Parathyroid adenoma (tissue), 2 donors: ENCODE measurements around the gene ARHGEF11.
A peak's percentile ranks its signal among the peaks of the same experiment; 100 is the strongest.

Experiments
- H2AFZ ChIP-seq: fragments of 300-600 bp; sonication (generic); one replicate; pipeline ENCODE4 v1.7.0; 2017; ENCODE audit warnings: antibody characterized with exemption, mild to moderate bottlenecking
- H3K27ac ChIP-seq: fragments of 300-600 bp; sonication (generic); one replicate; pipeline ENCODE4 v1.7.0; 2017
- H3K27me3 ChIP-seq: fragments of 300-600 bp; sonication (generic); one replicate; pipeline ENCODE4 v1.7.0; 2017; ENCODE audit warnings: low read length; ENCODE audit not compliant: control insufficient read depth, insufficient read depth
- H3K36me3 ChIP-seq: fragments of 300-600 bp; sonication (generic); one replicate; pipeline ENCODE4 v1.7.0; 2017; ENCODE audit warnings: low read length; ENCODE audit not compliant: control insufficient read depth, insufficient read depth
- H3K4me1 ChIP-seq: fragments of 300-600 bp; sonication (generic); one replicate; pipeline ENCODE4 v1.7.0; 2017; ENCODE audit warnings: control low read depth
- H3K4me2 ChIP-seq: fragments of 300-600 bp; sonication (generic); one replicate; pipeline ENCODE4 v1.7.0; 2017; ENCODE audit warnings: low read length
- H3K4me3 ChIP-seq: fragments of 300-600 bp; sonication (generic); one replicate; pipeline ENCODE4 v1.7.0; 2017; ENCODE audit warnings: low read depth, low read length
- H3K79me2 ChIP-seq: fragments of 300-600 bp; sonication (generic); one replicate; pipeline ENCODE4 v1.7.0; 2017; ENCODE audit warnings: control low read depth
- H3K9ac ChIP-seq: fragments of 300-600 bp; sonication (generic); one replicate; pipeline ENCODE4 v1.7.0; 2017; ENCODE audit warnings: mild to moderate bottlenecking
- H3K9me3 ChIP-seq: fragments of 300-600 bp; sonication (generic); one replicate; pipeline ENCODE4 v1.7.0; 2017; ENCODE audit warnings: low read length; ENCODE audit not compliant: control insufficient read depth
- TF ChIP-seq, protein P1 (sequence below): fragments of 300-600 bp; sonication (generic); IDR thresholded peaks from one replicate; pipeline ENCODE4 v1.7.0; 2017; ENCODE audit warnings: antibody characterized with exemption, mild to moderate bottlenecking
- donor health status: primary hyperparathyroidism.

The ARHGEF11 gene

DNA sequence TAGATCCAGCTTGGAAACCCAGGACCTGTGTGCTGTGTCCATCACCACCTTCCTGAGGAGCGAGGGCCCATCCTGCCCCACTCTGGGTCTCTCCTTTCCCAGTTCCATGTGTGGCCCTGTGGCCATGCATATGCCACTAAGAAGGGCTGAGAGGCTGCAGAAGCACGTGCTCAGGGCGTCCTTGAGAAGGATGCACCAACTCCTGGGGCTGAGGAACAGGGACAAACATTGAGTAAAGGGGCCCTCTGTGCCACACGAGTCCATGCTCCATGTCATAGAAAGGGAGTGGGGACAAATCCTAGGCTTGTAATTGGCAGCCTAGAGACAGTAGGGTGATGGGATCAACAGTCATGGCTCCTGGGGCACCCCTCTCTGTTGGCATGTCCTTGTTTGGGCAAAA is 45.6 kb upstream of the ARHGEF11 start:
- Histone ChIP-seq H3K4me3 (no peak overlapping the region), H3K4me2 (no peak overlapping the region), H3K27me3 (no peaks in the 10 kb centered on the region), H3K36me3 (no peaks in the 10 kb centered on the region), H3K27ac (no peak overlapping the region), H3K9me3 (no peaks in the 10 kb centered on the region), H2AFZ (no peak overlapping the region), H3K9ac (no peak overlapping the region), H3K4me1 (no peaks in the 10 kb centered on the region), H3K79me2 (no peaks in the 10 kb centered on the region)
- TF ChIP-seq, protein P1, sequence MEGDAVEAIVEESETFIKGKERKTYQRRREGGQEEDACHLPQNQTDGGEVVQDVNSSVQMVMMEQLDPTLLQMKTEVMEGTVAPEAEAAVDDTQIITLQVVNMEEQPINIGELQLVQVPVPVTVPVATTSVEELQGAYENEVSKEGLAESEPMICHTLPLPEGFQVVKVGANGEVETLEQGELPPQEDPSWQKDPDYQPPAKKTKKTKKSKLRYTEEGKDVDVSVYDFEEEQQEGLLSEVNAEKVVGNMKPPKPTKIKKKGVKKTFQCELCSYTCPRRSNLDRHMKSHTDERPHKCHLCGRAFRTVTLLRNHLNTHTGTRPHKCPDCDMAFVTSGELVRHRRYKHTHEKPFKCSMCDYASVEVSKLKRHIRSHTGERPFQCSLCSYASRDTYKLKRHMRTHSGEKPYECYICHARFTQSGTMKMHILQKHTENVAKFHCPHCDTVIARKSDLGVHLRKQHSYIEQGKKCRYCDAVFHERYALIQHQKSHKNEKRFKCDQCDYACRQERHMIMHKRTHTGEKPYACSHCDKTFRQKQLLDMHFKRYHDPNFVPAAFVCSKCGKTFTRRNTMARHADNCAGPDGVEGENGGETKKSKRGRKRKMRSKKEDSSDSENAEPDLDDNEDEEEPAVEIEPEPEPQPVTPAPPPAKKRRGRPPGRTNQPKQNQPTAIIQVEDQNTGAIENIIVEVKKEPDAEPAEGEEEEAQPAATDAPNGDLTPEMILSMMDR = no peak

DNA sequence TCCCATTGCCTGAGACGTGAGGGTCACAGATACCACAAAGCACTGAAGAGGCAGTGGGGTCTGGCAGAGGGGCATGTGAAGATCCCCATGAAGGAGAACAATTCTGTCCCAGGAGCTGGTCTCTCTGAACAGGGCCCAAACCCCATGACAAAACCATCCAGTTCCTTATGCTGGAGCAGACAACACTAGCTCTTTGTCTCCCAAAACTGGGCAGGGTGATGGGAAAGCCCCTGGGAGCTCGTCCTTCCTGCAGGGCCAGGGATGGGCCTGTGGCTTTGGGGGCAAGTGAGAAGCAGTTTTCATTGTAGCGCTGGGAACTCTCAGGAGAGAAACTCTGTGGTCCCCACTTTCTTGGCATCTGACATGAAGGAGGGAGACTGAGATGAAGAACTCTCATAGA is 45.2 kb upstream of the ARHGEF11 start:
- Histone ChIP-seq H3K4me2 (no peak overlapping the region), H3K36me3 (no peaks in the 10 kb centered on the region), H3K9ac (no peak overlapping the region), H2AFZ (no peak overlapping the region), H3K4me3 (no peak overlapping the region), H3K4me1 (no peaks in the 10 kb centered on the region), H3K9me3 (no peaks in the 10 kb centered on the region), H3K79me2 (no peaks in the 10 kb centered on the region), H3K27ac (no peak overlapping the region), H3K27me3 (no peaks in the 10 kb centered on the region)
- TF ChIP-seq, protein P1 = no peak

GRCh38 chr1:157090196-157090647 is 44.7 kb upstream of the ARHGEF11 start:
- Histone ChIP-seq H3K9ac (no peak overlapping the region), H3K27me3 (no peaks in the 10 kb centered on the region), H3K4me2 (no peak overlapping the region), H2AFZ (no peak overlapping the region), H3K36me3 (no peaks in the 10 kb centered on the region), H3K9me3 (no peaks in the 10 kb centered on the region), H3K4me3 (no peak overlapping the region), H3K27ac (no peak overlapping the region), H3K79me2 (no peaks in the 10 kb centered on the region), H3K4me1 (no peaks in the 10 kb centered on the region)
- TF ChIP-seq, protein P1 = peak; percentile 89

DNA sequence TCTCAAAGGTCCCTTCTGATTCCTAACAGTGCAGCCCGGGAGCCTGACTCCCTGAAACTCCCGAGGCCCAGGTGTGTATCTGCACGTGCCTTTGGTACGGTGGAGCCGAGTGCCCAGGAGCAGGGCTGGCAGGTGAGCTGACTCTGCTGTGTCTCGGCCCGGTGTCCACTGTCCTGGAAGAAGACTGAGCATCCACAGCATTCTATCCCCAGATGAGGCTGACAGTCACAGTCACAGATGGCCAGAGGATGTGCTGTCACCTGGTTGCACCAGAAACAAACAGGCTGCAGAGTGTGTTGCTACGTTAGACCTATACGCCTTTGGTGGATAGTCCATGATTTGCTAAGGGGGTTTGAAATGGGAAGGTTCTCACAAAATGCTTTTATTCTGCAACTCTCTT is 44.2 kb upstream of the ARHGEF11 start:
- TF ChIP-seq, protein P1 = no peak
- Histone ChIP-seq H3K79me2 (no peaks in the 10 kb centered on the region), H3K9me3 (no peaks in the 10 kb centered on the region), H3K27ac (no peak overlapping the region), H3K4me2 (no peak overlapping the region), H3K4me1 (no peaks in the 10 kb centered on the region), H2AFZ (no peak overlapping the region), H3K27me3 (no peaks in the 10 kb centered on the region), H3K4me3 (no peak overlapping the region), H3K36me3 (no peaks in the 10 kb centered on the region), H3K9ac (no peak overlapping the region)

DNA sequence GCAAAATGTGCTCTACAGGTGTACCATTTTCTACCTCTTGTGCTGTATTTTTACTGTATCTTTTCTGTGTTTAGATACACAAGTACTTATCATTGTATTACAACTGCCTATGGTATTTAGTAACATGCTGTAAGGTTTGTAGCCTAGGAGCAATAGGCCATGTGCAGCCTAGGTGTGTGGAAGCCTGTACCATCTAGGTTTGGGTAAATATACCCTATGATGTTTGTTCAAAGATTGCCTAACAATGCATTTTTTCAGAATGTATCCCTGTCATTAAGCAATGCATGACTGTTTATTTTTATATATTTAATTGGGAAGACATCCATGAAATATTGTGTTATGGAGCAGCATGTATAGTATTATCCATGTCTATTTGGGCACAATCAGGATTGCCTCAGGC is 43.1 kb upstream of the ARHGEF11 start:
- Histone ChIP-seq H3K9ac (no peak overlapping the region), H3K79me2 (no peaks in the 10 kb centered on the region), H3K27me3 (no peaks in the 10 kb centered on the region), H3K36me3 (no peaks in the 10 kb centered on the region), H3K4me1 (no peaks in the 10 kb centered on the region), H2AFZ (no peak overlapping the region), H3K4me2 (no peak overlapping the region), H3K9me3 (no peaks in the 10 kb centered on the region), H3K4me3 (no peak overlapping the region), H3K27ac (no peak overlapping the region)
- TF ChIP-seq, protein P1 = no peak
